ENCODE data around the gene WDFY3.

DNA sequence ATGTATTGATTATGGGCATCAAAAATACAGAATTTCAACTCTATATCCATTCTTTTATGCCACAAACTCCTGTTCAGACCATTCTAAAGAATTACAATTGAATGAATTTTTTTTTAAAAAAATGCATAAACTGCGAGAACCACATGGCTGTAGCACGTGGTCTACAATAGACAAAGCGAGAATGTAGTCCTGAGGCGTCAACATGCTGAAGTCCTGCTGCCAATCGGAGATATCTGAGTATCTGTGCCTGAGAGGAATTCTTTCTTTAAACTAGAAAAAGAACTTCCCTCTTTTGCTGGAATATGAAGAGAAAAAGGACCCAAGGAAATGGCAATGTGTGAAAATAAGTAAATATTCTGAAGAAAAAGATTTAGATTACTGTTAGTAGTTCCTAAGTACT, 277.9 kb downstream of the WDFY3 start:
- TF ChIP-seq, protein P1, sequence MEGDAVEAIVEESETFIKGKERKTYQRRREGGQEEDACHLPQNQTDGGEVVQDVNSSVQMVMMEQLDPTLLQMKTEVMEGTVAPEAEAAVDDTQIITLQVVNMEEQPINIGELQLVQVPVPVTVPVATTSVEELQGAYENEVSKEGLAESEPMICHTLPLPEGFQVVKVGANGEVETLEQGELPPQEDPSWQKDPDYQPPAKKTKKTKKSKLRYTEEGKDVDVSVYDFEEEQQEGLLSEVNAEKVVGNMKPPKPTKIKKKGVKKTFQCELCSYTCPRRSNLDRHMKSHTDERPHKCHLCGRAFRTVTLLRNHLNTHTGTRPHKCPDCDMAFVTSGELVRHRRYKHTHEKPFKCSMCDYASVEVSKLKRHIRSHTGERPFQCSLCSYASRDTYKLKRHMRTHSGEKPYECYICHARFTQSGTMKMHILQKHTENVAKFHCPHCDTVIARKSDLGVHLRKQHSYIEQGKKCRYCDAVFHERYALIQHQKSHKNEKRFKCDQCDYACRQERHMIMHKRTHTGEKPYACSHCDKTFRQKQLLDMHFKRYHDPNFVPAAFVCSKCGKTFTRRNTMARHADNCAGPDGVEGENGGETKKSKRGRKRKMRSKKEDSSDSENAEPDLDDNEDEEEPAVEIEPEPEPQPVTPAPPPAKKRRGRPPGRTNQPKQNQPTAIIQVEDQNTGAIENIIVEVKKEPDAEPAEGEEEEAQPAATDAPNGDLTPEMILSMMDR (IDR thresholded peaks at IDR 0.05): no peak
- TF ChIP-seq POLR2AphosphoS5 (IDR thresholded peaks at IDR 0.05): no peak
